ENCODE results near the gene ERBB2. TPM values are rescaled to one million over a fixed set of nuclear protein-coding genes. Genes with fewer than 3 reads are reported as not detected.

Gene ERBB2
- total and polyA plus RNA-seq, 2 of the 8 experiments (the other 6 are each of a cell fraction or from before 2014, with no cell fraction given): 183 to 394 TPM

GRCh38 chr17:39755554-39756379, 55.9 kb downstream of the ERBB2 start:
- Histone ChIP-seq H2BK120ac (replicated peaks; ENCODE audit: low read depth, low read length) (no peak overlapping the region), H3K4me2 (ENCODE audit: insufficient read depth in 1 of 2, low read depth in 2 of 2, low read length in 2 of 2) (peak overlapping the region; percentile 20 to 98; a peak in 2 of 4 replicates), H2AFZ (ENCODE audit: low read length) (no peak overlapping the region), H3K9ac (replicated peaks in 1 of 4; ENCODE audit: extremely low read depth in 1 of 4, low read depth in 3 of 4, low read length in 3 of 4) (no peak overlapping the region), H3K56ac (replicated peaks; ENCODE audit: insufficient read length, low read depth, low read length) (no peak overlapping the region), H3K4ac (replicated peaks; ENCODE audit: insufficient read length, low read depth, low read length) (peak overlapping the region; percentile 3), H2BK20ac (ENCODE audit: low read length) (0 out of 2 replicates have a peak overlapping the region, but pooled peaks have one; percentile 43), H3K23ac (ENCODE audit: insufficient read length) (no peak overlapping the region), H2BK15ac (ENCODE audit: low read length) (peak overlapping the region; percentile 99; the same call in 1 of the 2 replicates), H3K79me1 (ENCODE audit: low read depth, low read length) (no peaks in the 10 kb centered on the region; the same call in 1 of the 2 replicates), H3K27me3 (replicated peaks in 1 of 4; ENCODE audit: control insufficient read depth in 3 of 4, extremely low read depth in 1 of 4, insufficient read depth in 3 of 4, low read length in 3 of 4) (peaks cover 0 to 3% (median 2%) of the 10 kb centered on the region in 4 experiments; a peak in 2 of 7 replicates), H4K5ac (ENCODE audit: insufficient read length, low read depth, low read length) (no peak overlapping the region), H2BK5ac (ENCODE audit: low read depth, low read length) (peak overlapping the region; percentile 20; the same call in 1 of the 2 replicates), H3K4me1 (replicated peaks in 1 of 4; ENCODE audit: control insufficient read depth in 3 of 4, insufficient read depth in 4 of 4, low read length in 3 of 4) (peaks cover 9 to 23% (median 18%) of the 10 kb centered on the region in 4 experiments), H3K4me3 (ENCODE audit: extremely low read depth in 1 of 4, insufficient read depth in 2 of 4, low read depth in 3 of 4, low read length in 4 of 4) (no peak overlapping the region; a peak in 1 of 8 replicates), H3K36me3 (ENCODE audit: control insufficient read depth in 2 of 4, insufficient read depth in 4 of 4, low read length in 3 of 4) (no peaks in the 10 kb centered on the region), H4K8ac (ENCODE audit: extremely low read depth, insufficient read depth, low read length) (no peak overlapping the region; the same call in 1 of the 2 replicates), H2AK5ac (ENCODE audit: low read depth, low read length) (no peak overlapping the region), H3K27ac (ENCODE audit: low read depth, low read length) (no peak overlapping the region), H4K91ac (replicated peaks; ENCODE audit: insufficient read length, low read length) (no peak overlapping the region), H3K14ac (ENCODE audit: insufficient read length) (no peak overlapping the region), H3K9me3 (ENCODE audit: insufficient read depth in 2 of 2, low read depth in 1 of 2, low read length in 1 of 2) (no peaks in the 10 kb centered on the region), H3K18ac (ENCODE audit: extremely low read depth, low read length) (no peak overlapping the region), H2BK12ac (ENCODE audit: low read depth, low read length) (peak overlapping the region; percentile 93), H4K20me1 (replicated peaks in 1 of 2; ENCODE audit: control insufficient read depth in 1 of 2, insufficient read depth in 2 of 2, low read length in 2 of 2) (no peaks in the 10 kb centered on the region), H3K79me2 (ENCODE audit: control insufficient read depth in 1 of 2, insufficient read depth in 2 of 2, low read length in 2 of 2) (no peaks in the 10 kb centered on the region), H3K23me2 (ENCODE audit: low read depth, low read length) (peaks cover 10% of the 10 kb centered on the region; the same call in 1 of the 2 replicates)
- ChIA-PET POLR2A (ENCODE audit: partially characterized antibody) (interaction anchor here (0.5 to 8.1 kb wide), 9 partner anchors 17 to 118 kb away, joined by 3 to 54 read pairs (median 3); partner anchors contain the start of genes ERBB2, MIEN1 and PNMT), CTCF (ENCODE audit: partially characterized antibody) (interaction anchor here (0.5 to 8.2 kb wide), 20 partner anchors 8 to 208 kb away, joined by 3 to 102 read pairs (median 4); partner anchors contain the start of genes ERBB2, MIEN1 and PGAP3)
- no peak for FAIRE-seq
- 80% methylated on average over 17 of the region's 18 CpGs; no CpG with 5 or more reads in 1 of the 2 experiments for WGBS, 2 experiments (ENCODE audit: extremely low coverage in 1 of 2, insufficient coverage in 1 of 2, insufficient read length in 1 of 2, insufficient replicate concordance in 2 of 2, low coverage in 1 of 2, low lambda C conversion rate in 2 of 2, missing lambda C conversion rate in 1 of 2)
- DNase-seq (ENCODE audit: low read depth in 1 of 2, low spot score in 2 of 2): no peak
- TF ChIP-seq NRF1 (IDR thresholded peaks at IDR 0.05; ENCODE audit: low read depth, low read length) (no peak), EGR1 (IDR thresholded peaks at IDR 0.05; ENCODE audit: borderline replicate concordance, low read depth, low read length) (no peak), MAX (IDR thresholded peaks at IDR 0.05) (no peak), FOSL1 (IDR thresholded peaks at IDR 0.05; ENCODE audit: insufficient read depth, low read depth, low read length) (no peak), KDM5A (IDR thresholded peaks at IDR 0.05; ENCODE audit: low read length) (no peak), ZNF274 (IDR thresholded peaks at IDR 0.05; ENCODE audit: borderline replicate concordance, extremely low read depth, low read length) (no peak), SRF (IDR thresholded peaks at IDR 0.05; ENCODE audit: low read depth, low read length) (no peak), JUN (IDR thresholded peaks at IDR 0.05; ENCODE audit: low read depth, low read length) (no peak), POLR2AphosphoS5 (IDR thresholded peaks at IDR 0.05; ENCODE audit: low read depth, low read length) (no peak), SIX5 (IDR thresholded peaks at IDR 0.05; ENCODE audit: low read depth, low read length) (no peak), SP1 (IDR thresholded peaks at IDR 0.05; ENCODE audit: low read depth, low read length) (no peak), CREB1 (IDR thresholded peaks at IDR 0.05) (no peak), RXRA (IDR thresholded peaks at IDR 0.05; ENCODE audit: insufficient read depth, low read depth, low read length) (no peak)
